Measurements from ENCODE around the gene MYBPC1. TPM values are rescaled to one million over a fixed set of nuclear protein-coding genes. Genes with fewer than 3 reads are reported as not detected.

MYBPC1 gene
- total RNA-seq, 1 donor from 2014 or later = 7.3 TPM

DNA sequence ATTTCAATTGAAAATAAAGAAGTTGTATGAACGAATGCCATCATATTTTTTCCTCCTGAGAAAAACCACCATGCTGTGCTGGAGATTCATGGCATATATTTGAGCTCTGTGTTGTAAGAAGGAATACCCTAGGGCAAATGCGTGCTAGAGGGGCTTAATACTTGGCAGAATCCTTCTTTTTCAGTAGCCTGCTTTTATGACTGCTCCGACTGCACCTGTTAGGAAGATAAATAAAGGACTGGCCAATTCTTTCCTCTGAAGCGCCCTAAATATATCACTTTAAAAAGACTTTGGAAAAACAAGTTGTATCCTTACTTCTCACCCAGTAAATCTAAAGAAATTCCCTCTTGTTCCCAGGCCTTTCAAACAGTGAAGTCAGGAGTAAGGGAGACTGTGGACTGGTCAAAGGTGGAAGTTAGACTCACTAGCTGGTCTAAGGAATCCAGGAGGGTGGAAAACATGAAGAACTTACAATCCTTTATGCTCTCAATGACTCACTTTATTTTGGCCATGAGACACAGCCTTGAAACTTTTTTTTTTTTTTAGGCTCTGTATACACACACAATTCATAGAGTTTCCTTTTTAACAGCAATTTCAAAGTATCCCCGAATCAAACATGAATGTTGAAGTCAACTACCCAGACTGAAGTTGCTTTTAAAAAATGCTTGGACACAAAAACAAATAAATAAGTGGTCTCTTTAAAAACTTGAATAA is 5.2 kb downstream of the MYBPC1 start:
- DNase-seq = no peak
- H3K4me3 ChIP-seq = no peak overlapping the region

DNA sequence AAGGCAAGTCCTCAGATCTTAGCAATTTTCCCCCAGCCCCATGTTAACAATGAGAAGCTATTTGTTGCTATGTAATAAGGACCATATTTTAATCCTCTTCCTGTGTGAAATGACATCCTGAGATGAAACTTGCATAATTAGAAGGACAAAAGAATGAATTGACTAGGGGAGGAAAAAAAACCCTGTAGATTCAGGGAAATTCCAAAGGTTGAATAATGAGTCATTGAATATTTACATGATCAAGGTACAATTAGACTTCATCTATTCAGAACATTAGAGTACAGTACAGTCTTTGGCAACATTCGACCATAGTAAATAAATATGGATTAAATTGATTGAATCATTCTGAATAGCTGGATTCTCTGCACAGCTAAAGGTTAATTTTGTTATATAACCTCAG is 9.4 kb downstream of the MYBPC1 start:
- intact Hi-C loops (cut with micrococcal nuclease) = no loop called here
- TF ChIP-seq, protein P1, sequence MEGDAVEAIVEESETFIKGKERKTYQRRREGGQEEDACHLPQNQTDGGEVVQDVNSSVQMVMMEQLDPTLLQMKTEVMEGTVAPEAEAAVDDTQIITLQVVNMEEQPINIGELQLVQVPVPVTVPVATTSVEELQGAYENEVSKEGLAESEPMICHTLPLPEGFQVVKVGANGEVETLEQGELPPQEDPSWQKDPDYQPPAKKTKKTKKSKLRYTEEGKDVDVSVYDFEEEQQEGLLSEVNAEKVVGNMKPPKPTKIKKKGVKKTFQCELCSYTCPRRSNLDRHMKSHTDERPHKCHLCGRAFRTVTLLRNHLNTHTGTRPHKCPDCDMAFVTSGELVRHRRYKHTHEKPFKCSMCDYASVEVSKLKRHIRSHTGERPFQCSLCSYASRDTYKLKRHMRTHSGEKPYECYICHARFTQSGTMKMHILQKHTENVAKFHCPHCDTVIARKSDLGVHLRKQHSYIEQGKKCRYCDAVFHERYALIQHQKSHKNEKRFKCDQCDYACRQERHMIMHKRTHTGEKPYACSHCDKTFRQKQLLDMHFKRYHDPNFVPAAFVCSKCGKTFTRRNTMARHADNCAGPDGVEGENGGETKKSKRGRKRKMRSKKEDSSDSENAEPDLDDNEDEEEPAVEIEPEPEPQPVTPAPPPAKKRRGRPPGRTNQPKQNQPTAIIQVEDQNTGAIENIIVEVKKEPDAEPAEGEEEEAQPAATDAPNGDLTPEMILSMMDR (IDR thresholded peaks at IDR 0.05; ENCODE audit: borderline replicate concordance) = no peak
- Histone ChIP-seq H3K27me3 (ENCODE audit: low read depth) (peaks cover 13% of the 10 kb centered on the region), H3K4me1 (no peaks in the 10 kb centered on the region), H3K36me3 (no peaks in the 10 kb centered on the region), H3K27ac (replicated peaks) (no peak overlapping the region), H3K4me3 (no peak overlapping the region), H3K9me3 (replicated peaks) (no peaks in the 10 kb centered on the region)
- no peak for DNase-seq

More for the DNA sequence above, 5.2 kb downstream of the MYBPC1 start:
- intact Hi-C loops (cut with micrococcal nuclease) = no loop called here
- Histone ChIP-seq H3K4me1 (no peaks in the 10 kb centered on the region), H3K9me3 (replicated peaks) (no peaks in the 10 kb centered on the region), H3K27ac (replicated peaks) (no peak overlapping the region), H3K27me3 (ENCODE audit: low read depth) (peaks cover 8% of the 10 kb centered on the region), H3K36me3 (no peaks in the 10 kb centered on the region)
- TF ChIP-seq, protein P1 (IDR thresholded peaks at IDR 0.05; ENCODE audit: borderline replicate concordance) = no peak

DNA sequence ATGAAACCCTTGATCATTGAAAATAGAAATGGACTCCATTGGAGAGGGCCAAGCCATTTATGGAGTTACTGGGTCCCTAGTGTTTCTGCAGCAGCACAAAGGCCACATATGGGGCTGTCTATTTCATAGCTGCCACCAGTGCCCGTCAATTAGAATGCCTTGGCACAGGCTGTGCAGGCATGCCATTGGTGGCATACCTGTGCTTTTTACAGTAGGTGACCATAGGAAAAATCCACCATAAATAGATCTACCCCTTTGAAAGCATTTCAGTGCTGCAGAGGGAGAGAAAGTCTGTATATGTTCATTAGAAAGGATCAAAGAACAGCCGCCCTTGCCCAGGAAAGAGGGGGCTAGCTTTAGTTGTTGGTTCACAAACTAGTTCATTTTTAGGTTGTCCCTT is 13.1 kb downstream of the MYBPC1 start:
- TF ChIP-seq, protein P1 (IDR thresholded peaks at IDR 0.05; ENCODE audit: borderline replicate concordance) = no peak
- no peak for DNase-seq
- Histone ChIP-seq H3K4me1 (no peaks in the 10 kb centered on the region), H3K36me3 (no peaks in the 10 kb centered on the region), H3K27ac (replicated peaks) (no peak overlapping the region), H3K27me3 (ENCODE audit: low read depth) (peaks cover 5% of the 10 kb centered on the region), H3K9me3 (replicated peaks) (no peaks in the 10 kb centered on the region), H3K4me3 (no peak overlapping the region)
- intact Hi-C loops (cut with micrococcal nuclease) = no loop called here

DNA sequence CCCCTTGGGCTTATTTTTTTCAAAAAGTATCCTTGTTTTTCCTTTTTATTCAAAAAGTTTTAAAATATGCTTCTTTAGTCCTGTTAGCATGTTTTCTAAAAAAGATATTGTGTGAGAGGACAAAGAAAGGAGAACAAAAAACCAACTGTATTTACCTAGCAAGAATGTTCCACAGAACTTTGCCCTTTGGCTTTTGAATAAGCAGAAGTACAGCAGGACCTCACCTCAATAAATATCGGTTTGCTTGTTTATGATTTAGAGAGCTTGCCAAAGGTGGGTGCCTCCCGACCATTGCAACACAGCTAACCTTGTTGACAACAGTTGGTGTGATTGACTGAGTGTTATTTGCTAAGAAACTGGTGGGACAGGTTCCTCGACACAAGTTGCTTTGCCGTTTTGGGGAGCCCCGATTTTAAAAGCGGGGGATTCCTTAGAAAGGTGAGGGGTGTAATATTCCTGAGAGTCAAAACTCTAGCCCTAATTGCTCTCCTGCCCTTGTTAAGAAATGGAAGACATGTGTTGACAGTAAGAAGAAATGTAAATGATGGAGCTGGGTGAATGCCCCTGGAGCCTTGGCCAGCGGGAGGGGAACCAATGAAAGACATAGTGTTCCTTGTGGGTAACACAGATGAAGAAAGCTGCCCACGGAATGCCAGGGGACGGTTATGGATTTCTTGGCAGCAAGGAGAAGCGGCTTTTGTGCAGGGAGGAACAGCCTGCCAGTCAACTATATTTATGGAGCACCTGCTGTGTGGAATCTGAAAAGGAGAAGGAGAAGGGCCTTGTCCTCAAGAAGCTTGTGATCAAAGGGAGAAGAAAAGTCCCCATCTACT is 13.7 kb downstream of the MYBPC1 start:
- Histone ChIP-seq H3K27me3 (ENCODE audit: low read depth) (peaks cover 5% of the 10 kb centered on the region), H3K27ac (replicated peaks) (no peak overlapping the region), H3K4me1 (no peaks in the 10 kb centered on the region), H3K36me3 (no peaks in the 10 kb centered on the region), H3K9me3 (replicated peaks) (no peaks in the 10 kb centered on the region), H3K4me3 (no peak overlapping the region)
- intact Hi-C loops (cut with micrococcal nuclease) = no loop called here
- DNase-seq = no peak
- TF ChIP-seq, protein P1 (IDR thresholded peaks at IDR 0.05; ENCODE audit: borderline replicate concordance) = no peak

DNA sequence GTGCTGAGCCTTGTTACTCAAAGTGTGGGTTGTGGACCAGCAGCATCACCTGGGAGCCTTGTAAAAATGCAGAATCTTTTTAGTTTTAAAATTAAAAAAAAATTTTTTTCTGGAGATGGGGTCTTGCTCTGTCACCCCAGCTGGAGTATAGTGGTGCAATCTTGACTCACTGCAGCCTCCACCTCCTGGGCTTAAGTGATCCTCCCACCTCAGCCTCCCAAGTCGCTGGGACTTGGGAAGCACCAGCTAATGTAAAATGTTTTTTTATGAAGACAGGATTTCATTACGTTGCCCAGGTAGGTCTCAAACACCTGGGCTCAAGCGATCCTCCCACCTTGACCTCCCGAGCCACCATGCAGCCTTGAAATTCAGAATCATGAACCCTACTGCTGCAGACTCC is 14.4 kb downstream of the MYBPC1 start:
- no peak for DNase-seq
- Histone ChIP-seq H3K36me3 (no peaks in the 10 kb centered on the region), H3K4me1 (no peaks in the 10 kb centered on the region), H3K4me3 (no peak overlapping the region), H3K27me3 (ENCODE audit: low read depth) (peaks cover 5% of the 10 kb centered on the region), H3K9me3 (replicated peaks) (no peaks in the 10 kb centered on the region), H3K27ac (replicated peaks) (no peak overlapping the region)
- TF ChIP-seq, protein P1 (IDR thresholded peaks at IDR 0.05; ENCODE audit: borderline replicate concordance) = no peak
- intact Hi-C loops (cut with micrococcal nuclease) = no loop called here

Measured in left ventricle myocardium inferior (tissue), 1 donor.